GM19035 (cell line): ENCODE data around the gene JAK1.

Source experiments
- ATAC-seq: cut with Tn5 transposase; IDR thresholded peaks from one replicate; pipeline ENCODE4 v1.9.1; 2021; ENCODE audit not compliant: unreplicated experiment

JAK1 gene

DNA sequence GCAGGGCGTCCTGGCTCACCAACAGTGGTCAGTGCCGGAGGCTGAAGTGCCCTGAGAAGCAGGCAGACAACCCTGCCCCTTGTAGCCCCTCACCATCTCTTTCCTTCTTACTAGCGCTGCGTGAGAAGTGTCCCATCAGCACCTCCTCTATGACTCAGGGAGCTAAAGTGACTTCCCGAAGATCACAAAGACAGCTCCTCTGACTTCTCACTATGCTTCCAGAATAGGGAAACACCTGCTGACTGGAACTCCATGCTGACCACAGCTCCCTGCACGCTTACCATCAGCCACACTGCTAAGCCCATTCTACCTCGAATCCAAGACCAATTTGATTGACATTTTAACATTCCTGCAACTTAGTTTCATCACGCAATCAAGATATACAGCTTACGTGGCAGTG is 92.8 kb downstream of the JAK1 start:
- no peak for ATAC-seq

DNA sequence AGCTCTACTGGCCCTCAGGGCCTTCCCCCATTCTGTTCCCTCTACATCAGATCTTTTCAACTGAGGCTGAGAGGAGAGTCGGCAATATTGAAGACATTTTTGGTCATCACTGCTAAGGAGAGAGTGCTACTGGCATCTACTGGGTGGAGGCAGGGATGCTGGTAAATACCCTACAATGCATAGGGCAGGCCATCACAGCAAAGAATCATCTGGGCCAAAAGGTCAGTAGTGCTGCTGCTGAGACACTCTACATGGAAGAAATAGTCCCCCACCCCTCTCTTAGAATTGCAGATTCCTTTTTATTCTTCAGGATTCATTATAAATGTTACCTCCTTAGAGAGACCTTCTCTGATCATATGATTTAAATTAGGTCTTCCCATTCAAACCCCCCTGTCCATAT is 94.3 kb downstream of the JAK1 start:
- ATAC-seq: no peak

GRCh38 chr1:64871256-64871655 is 95.1 kb downstream of the JAK1 start:
- ATAC-seq: no peak

- ATAC-seq: no peak
Measured at GRCh38 chr1:64867266-64867665, 99.1 kb downstream of the JAK1 start.

- ATAC-seq: no peak
Measured at GRCh38 chr1:64866689-64867088, 99.7 kb downstream of the JAK1 start.

DNA sequence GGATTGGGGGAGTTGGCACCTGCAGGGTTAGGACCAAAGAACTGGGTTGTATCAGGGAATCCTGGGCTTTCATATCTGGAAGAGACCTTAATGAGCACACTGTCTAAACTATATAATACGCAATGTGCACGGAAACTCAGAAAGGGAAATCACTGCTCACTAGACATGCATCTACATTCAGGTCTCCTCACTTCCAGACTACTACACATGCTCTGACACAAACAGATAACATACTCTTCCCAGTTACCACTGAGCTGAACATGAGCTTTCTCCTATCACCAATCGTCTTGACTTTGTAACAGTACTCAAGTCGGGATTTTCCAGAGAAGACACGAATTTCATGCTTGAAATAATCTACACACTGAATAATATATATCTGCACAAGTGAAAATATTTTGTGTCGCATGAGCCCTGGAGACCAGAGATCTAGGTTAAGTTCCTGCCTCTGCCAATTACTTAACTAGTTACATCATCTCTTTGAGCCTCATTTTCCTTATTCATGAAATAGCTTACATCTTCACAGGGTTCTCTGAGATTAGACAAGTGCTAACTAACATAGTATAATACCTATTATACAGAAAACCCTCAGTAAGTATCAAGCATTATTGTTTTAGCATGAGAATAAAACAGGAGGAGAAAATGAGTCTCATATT is 101.1 kb downstream of the JAK1 start:
- no peak for ATAC-seq

DNA sequence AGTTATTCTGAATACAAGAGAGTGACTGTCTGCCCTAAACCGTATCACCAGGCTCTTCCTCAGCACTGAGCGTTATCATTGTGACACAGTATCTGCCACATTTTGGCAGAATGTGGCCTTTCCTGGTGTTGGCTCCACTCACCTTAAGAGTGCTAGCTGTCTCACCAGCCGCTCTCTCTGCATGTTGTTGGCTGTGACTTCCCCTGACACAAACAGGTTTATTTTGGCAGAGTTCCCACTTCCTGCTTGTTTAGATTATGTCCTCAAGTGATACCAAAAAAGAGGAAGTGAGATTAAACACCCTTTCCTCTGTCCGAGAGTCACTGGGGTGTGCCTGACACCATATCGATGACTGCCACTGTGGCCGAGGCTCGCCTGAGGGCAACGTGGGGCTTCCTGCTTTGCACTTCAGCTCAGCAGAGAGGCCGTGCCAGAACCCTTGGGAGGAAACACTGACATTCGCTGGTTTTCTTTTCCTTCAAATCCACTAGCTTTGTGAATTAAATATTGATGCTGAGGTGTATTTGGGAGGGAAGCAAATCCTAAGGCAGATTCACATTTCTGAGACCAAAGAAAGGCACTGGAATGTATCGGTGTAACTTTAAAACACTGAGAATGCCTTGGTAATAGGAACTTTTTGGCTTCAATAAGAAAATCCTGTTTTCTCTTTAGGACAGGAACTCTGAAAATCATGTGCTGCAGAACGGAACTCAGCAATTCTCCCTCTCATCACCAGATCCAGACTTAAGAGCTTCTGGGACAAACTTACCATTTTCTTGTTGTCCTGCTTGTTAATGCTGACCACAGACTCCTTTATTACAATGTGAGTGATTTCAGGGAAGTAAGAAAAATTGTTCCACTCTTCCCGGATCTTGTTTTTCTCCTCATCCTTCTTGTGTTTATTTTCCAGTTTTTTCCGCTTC is 102.1 kb downstream of the JAK1 start:
- ATAC-seq: peak; percentile 100

- ATAC-seq: no peak
Measured at GRCh38 chr1:64861611-64862010, 104.7 kb downstream of the JAK1 start.

GRCh38 chr1:64857347-64857746 is 109.0 kb downstream of the JAK1 start:
- no peak for ATAC-seq

DNA sequence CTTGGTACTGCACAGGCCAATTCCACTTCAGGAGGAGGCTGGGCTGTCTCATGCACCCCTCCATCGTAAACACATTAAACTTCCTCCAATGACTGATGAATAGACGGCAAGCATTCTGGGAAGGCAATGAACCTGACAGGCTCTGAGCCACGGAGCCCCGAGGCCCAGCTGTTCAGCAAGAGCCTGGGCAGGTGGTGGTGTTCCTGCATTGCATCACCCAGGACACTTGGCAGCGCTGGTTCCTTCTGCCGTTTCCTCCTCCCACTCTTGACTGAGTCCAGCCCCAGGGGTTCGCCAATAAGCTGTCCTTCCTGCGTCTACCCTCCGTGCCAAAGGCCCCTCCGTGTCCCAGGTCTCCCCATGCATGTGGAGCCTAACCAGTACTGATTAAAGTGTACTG is 109.8 kb downstream of the JAK1 start:
- no peak for ATAC-seq

- no peak for ATAC-seq
Measured at GRCh38 chr1:64855557-64855956, 110.8 kb downstream of the JAK1 start.

GRCh38 chr1:64854674-64855073 is 111.7 kb downstream of the JAK1 start:
- no peak for ATAC-seq

DNA sequence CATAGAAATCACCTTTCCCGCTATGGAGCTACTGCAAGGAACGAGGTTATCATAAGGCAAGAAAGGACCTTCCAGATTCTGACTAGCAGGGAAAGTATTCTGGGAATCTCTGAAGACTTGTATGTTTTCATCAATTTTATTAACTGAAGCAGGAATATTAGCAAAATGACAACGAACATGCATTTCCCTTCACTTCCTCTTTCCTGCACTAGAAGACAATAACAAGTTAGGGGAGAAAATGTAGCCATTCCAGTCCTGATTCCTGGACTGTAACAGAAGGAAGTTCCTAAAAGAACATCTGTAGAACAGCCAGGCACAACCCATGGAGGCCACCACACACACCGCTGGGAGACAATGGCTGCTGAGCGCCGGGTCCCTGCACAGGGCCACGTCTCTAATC is 114.7 kb downstream of the JAK1 start:
- ATAC-seq: no peak

DNA sequence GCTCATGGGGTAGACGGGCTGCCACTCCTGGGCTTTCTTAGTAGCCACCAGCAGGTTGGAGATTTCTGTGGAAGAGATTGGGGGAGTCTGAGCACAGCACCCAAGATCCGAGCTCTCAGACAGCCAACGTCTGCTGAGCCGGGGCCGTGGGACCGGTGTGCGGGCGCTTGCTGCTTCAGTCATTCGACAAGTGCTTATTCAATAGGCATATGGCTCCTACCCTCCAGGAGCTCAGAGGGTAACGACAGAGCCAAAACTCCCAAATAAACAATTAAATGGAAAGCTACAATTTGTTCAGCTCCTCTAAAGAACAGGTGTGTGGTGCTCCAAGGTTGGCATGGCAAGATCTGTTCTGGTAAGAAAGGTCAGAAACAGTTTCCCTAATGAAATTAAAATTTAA is 115.5 kb downstream of the JAK1 start:
- ATAC-seq: no peak

DNA sequence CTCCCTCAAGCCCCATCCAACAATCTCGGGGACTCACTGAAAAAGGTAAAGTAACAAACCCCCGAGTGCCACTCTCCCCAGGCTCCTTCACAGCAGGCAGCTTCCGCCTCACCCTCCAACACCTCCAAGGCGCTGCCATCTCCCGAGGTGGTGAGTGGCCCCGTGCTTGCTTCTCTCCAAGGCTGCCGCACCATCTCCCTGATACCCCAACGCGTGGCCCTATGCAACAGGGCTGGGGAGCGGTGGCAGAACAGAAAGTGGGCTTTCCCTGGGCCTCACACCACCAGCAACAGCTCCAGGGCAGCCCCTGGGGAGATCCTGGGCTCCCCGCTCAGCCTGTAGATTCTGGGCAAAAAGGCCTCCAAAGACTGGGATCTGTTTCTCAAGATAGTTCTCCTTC is 116.4 kb downstream of the JAK1 start:
- ATAC-seq: no peak

DNA sequence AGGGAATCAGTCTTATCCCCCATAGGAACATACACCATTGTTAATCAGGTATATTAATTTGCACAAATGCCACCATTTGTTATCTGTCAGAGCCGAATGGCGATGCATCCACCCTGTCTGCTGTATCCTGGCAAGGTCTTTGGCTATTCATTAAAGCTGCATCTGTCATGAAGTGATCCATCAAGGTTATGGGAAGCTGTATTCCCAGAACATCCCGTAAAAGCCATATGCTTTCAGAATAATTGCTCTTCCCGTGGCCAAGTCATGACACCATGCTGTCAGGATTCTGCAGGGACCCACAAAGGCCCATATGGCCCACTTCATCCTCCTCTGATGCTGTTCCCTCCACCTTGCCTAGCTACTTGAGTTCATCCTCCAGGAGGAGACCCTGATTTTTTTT is 117.5 kb downstream of the JAK1 start:
- no peak for ATAC-seq

DNA sequence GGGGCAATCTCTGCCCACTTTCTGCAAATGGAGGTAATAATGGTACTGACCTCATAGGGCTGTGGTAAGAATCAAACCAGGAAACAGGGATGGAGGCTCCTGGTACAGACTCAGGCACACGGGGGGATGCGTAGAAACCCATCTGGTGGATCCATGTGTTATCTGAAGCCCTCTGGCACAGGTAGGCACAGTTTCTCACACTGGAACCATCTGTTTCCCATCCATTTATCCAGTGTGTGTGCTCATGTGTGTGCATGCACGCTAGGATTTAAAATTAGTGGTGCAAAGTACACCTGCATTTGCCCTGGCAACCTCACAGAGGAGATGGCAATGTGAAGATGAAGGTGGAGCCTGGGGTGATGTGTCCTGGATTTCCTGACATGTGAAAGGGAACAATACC is 118.2 kb downstream of the JAK1 start:
- ATAC-seq: no peak

- no peak for ATAC-seq
Measured at GRCh38 chr1:64847666-64848065, 118.7 kb downstream of the JAK1 start.

GRCh38 chr1:64846573-64847430 is 119.5 kb downstream of the JAK1 start:
- no peak for ATAC-seq

DNA sequence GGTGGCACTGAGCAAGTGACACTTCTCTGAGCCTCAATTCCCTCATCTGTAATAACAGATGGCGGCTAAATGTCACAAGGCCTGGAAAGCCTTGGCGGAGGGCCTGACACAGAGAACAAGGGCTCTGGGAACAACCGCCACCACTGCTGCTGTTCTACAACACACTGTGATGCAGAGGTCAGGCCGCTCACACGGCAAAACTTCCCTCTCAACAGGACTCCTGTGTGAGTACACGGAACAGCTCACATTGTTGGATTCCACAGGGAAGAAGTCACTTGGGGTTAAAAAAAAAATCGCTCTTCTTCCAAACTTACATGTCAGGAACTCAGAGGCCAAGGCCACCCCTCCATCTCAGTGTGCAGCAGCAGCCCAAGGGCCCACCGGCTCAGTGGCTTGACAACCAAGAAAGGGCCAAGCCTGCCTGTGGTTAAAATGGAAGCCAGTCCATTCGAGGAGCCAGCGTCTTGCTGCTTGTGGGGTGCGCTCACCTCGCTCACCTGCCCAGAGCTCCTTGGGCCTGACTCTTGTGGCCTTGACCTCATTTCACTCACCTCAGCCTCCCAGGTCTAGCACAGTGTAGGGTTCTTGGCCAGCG is 120.4 kb downstream of the JAK1 start:
- ATAC-seq: no peak

DNA sequence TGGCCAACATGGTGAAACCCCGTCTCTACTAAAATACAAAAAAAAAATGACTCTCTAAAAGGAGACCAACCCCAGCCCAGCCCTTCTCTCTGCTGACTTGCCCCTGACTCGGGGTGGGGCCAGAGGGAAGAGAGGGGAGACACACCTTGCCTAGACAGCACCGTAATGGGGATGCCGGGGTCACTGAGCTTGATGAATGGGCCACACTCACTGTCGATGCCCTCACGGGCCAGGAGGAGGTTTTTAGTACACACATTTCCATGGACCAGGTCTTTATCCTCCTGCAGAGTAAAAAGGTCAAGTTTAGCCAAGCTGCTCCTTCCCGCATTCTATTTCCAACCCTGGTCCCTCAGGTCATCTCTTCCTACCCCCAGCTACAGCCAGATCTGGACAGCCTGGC is 121.7 kb downstream of the JAK1 start:
- ATAC-seq: no peak
